Measurements from ENCODE around the gene RANBP3. TPM values are rescaled to one million over a fixed set of nuclear protein-coding genes. Genes with fewer than 3 reads are reported as not detected.

RANBP3 gene
- total and polyA plus RNA-seq, 2 experiments from 2014 or later: 40.2 to 98.3 TPM

GRCh38 chr19:5952193-5953029 lies 25.5 kb downstream of the RANBP3 start:
- ATAC-seq (no peak), DNase-seq (ENCODE audit: low spot score) (no peak)
- peaks cover 24% of the 10 kb centered on the region for H3K36me3 Mint-ChIP-seq (ENCODE audit: low read depth)
- Histone ChIP-seq H3K36me3 (ENCODE audit: insufficient read depth) (peaks cover 6% of the 10 kb centered on the region), H3K27me3 (ENCODE audit: insufficient read depth) (no peaks in the 10 kb centered on the region), H3K79me2 (replicated peaks; ENCODE audit: insufficient read depth) (peaks cover 97% of the 10 kb centered on the region), H3K4me2 (peak overlapping the region; percentile 36), H3K4me1 (ENCODE audit: insufficient read depth) (peaks cover 89% of the 10 kb centered on the region), H2AFZ (no peak overlapping the region), H3K4me3 (peak overlapping the region; percentile 23; the same call in 1 of the 2 replicates), H3K27ac (ENCODE audit: low read depth) (peak overlapping the region; percentile 86), H4K20me1 (replicated peaks; ENCODE audit: insufficient read depth) (peaks cover 60% of the 10 kb centered on the region), H3F3A (replicated peaks; ENCODE audit: low read depth) (peaks cover 9% of the 10 kb centered on the region; the same call in 1 of the 2 replicates), H3K9me2 (ENCODE audit: insufficient read depth) (no peaks in the 10 kb centered on the region)
- peak overlapping the region; percentile 55 for H3K4me3 Mint-ChIP-seq
- no peak for TF ChIP-seq NANOG (IDR thresholded peaks at IDR 0.05; ENCODE audit: borderline replicate concordance)
- no peak for TF ChIP-seq STAT1 (IDR thresholded peaks at IDR 0.05; ENCODE audit: unreplicated experiment)
- no peak for TF ChIP-seq EZH2 (IDR thresholded peaks at IDR 0.05; ENCODE audit: low read depth, unreplicated experiment)
- TF ChIP-seq JUNB (IDR thresholded peaks at IDR 0.05; ENCODE audit: unreplicated experiment): no peak
- no peak for TF ChIP-seq ZNF462 (CRISPR knock-in tag; IDR thresholded peaks at IDR 0.05)
- TF ChIP-seq EZH2phosphoT487 (IDR thresholded peaks at IDR 0.05; ENCODE audit: unreplicated experiment): no peak
- TF ChIP-seq REST (IDR thresholded peaks at IDR 0.05; ENCODE audit: unreplicated experiment): no peak
- no peak for TF ChIP-seq CREB1 (CRISPR knock-in tag; IDR thresholded peaks at IDR 0.05; ENCODE audit: low read depth)
- no peak for TF ChIP-seq ZNF114 (CRISPR knock-in tag; IDR thresholded peaks at IDR 0.05)
- no peak for TF ChIP-seq ETS1 (IDR thresholded peaks at IDR 0.05)
- no peaks in the 10 kb centered on the region for H3K9me3 Mint-ChIP-seq
- H3K27me3 Mint-ChIP-seq (ENCODE audit: insufficient read depth, low read depth, poor library complexity): peaks cover 27% of the 10 kb centered on the region
- peaks cover 94% of the 10 kb centered on the region for H3K4me1 Mint-ChIP-seq
- H3K27ac Mint-ChIP-seq: peak overlapping the region; percentile 42; the same call in 1 of the 2 replicates
